ENCODE measurements around the gene ARL2.

DNA sequence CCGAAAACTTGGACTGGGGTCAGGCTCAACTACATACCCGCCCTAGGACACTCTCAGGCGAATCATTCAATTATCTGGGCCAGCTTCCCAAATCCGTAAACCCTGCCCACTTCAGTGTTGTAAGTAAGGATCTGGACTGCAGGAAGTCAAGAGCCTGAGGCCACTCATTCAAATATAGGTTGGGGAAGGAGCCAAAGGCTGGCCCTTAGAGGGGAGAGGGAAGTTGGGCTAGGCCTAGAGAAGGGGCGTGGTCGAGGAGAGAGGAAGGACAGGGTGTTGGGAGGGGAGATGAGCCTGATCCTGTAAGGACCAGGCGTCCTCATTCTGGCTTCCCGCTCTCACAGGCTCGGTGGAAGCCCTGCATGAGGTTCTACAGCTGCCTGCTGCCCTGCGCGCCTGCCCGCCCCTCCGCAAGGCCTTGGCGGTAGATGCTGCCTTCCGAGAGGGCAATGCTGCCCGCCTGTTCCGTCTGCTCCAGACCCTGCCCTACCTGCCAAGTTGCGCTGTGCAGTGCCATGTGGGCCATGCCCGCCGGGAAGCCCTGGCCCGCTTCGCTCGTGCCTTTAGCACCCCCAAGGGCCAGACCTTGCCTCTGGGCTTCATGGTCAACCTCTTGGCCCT lies 30.0 kb downstream of the ARL2 start:
- no peak for TF ChIP-seq CTCF (IDR thresholded peaks at IDR 0.05; ENCODE audit: low read depth, low read length, poor library complexity, severe bottlenecking)
- TF ChIP-seq EZH2phosphoT487 (IDR thresholded peaks at IDR 0.05; ENCODE audit: borderline replicate concordance, low read length): no peak
